HCT116 (cell line): ENCODE results near the gene CDH13. TPM values are rescaled to one million over a fixed set of nuclear protein-coding genes. Genes with fewer than 3 reads are reported as not detected.

Experiments used
- ATAC-seq: fragments of 200-7000 bp; cut with Tn5 transposase; 2 replicates; pipeline ENCODE4 v1.9.1; 2020; ENCODE audit warnings: mild to moderate bottlenecking, moderate library complexity
- BruUV-seq: library from RNA; stranded (reverse); fragments of 400-500 nt; replicated peaks from 2 replicates; lab custom pipeline; 2021; lab: Mats Ljungman, UMichigan
- CTCF ChIA-PET: fragments of 300-600 bp; sonication (Branson Sonifier 250); formaldehyde crosslinking; loops from one replicate; lab custom pipeline; 2021; ENCODE audit warnings: antibody characterized with exemption; lab: Charles Lee
- POLR2A ChIA-PET: fragments of 300-600, 350-600 bp; sonication (Branson Sonifier 250); formaldehyde crosslinking; loops from one replicate; lab custom pipeline; 2021; ENCODE audit warnings: antibody characterized with exemption; lab: Charles Lee
- RAD21 ChIA-PET, 2 experiments: fragments of 300-600 bp; sonication (Branson Sonifier 250); formaldehyde crosslinking; loops; one replicate each; lab custom pipeline; 2023; ENCODE audit warnings: low total read pairs in 2 of 2; ENCODE audit not compliant: uncharacterized antibody in 2 of 2, unreplicated experiment in 2 of 2, low non-redundant PET in 1 of 2; lab: Charles Lee
- DNase-seq: peaks from one replicate; pipeline ENCODE4 v3.0.0-alpha.2; 2010; ENCODE audit warnings: low read depth, low spot score
- H2AFZ ChIP-seq: fragments of 200-600 bp; shearing (Covaris generic), sonication (generic); 2 replicates; pipeline ENCODE4 v1.6.1; 2017; ENCODE audit warnings: low read depth, mixed run types, mixed read lengths, antibody characterized with exemption, low read length; ENCODE audit not compliant: poor library complexity, severe bottlenecking
- H3K27ac ChIP-seq: 2 replicates; pipeline ENCODE4 v1.5.1; 2012; ENCODE audit warnings: low read depth, low read length
- H3K27me3 ChIP-seq: fragments of 200-600 bp; sonication (generic); 2 replicates; pipeline ENCODE4 v1.6.1; 2016; ENCODE audit warnings: mixed run types, low read length, mixed read lengths; ENCODE audit not compliant: insufficient read depth
- H3K36me3 ChIP-seq, 2 experiments: fragments of 200-500 bp in 1 of 2; fragments of 200-600 bp in 1 of 2; sonication (Bioruptor generic) in 1 of 2; sonication (generic) in 1 of 2; 2 replicates each; pipeline versions ENCODE4 v1.5.1 to v1.6.1; 2014 to 2016; ENCODE audit warnings: low read length in 2 of 2, inconsistent platforms in 1 of 2, mixed read lengths in 1 of 2, mixed run types in 1 of 2; ENCODE audit not compliant: insufficient read depth in 2 of 2, control insufficient read depth in 1 of 2
- H3K4me1 ChIP-seq, 2 experiments: fragments of 200-600 bp in 1 of 2; sonication (generic) in 1 of 2; 2 replicates each; pipeline versions ENCODE4 v1.5.1 to v1.6.1; 2012 to 2017; ENCODE audit warnings: low read length in 2 of 2, inconsistent platforms in 1 of 2, mild to moderate bottlenecking in 1 of 2, mixed read lengths in 1 of 2, mixed run types in 1 of 2, moderate library complexity in 1 of 2; ENCODE audit not compliant: insufficient read depth in 2 of 2, control insufficient read depth in 1 of 2
- H3K4me2 ChIP-seq: fragments of 200-600 bp; sonication (generic); 2 replicates; pipeline ENCODE4 v1.6.1; 2017; ENCODE audit warnings: mixed run types, low read length, mixed read lengths
- H3K4me3 ChIP-seq, 2 experiments: fragments of 200-600 bp in 1 of 2; sonication (generic) in 1 of 2; replicated peaks in 1 of 2; 2 replicates each; pipeline ENCODE4 v1.5.1; 2011 to 2016; ENCODE audit warnings: low read length in 2 of 2, control low read depth in 1 of 2, low read depth in 1 of 2, mild to moderate bottlenecking in 1 of 2, mixed read lengths in 1 of 2, mixed run types in 1 of 2
- H3K79me2 ChIP-seq: fragments of 200-600 bp; sonication (generic); 2 replicates; pipeline ENCODE4 v1.6.1; 2017; ENCODE audit warnings: mild to moderate bottlenecking, mixed run types, low read length, moderate library complexity, mixed read lengths; ENCODE audit not compliant: insufficient read depth
- H3K9ac ChIP-seq: fragments of 200-600 bp; sonication (generic); 2 replicates; pipeline ENCODE4 v1.6.1; 2016; ENCODE audit warnings: low read length, mixed read lengths
- H3K9me2 ChIP-seq: fragments of 200-600 bp; sonication (generic), shearing (Covaris generic); 2 replicates; pipeline ENCODE4 v1.6.1; 2017; ENCODE audit warnings: mixed run types, mild to moderate bottlenecking, moderate library complexity; ENCODE audit not compliant: insufficient read depth
- H3K9me3 ChIP-seq, 2 experiments: fragments of 200-500 bp in 1 of 2; fragments of 200-600 bp in 1 of 2; sonication (Bioruptor generic) in 1 of 2; sonication (generic) in 1 of 2; 2 replicates each; pipeline ENCODE4 v1.6.1; 2014 to 2017; ENCODE audit warnings: low read length in 2 of 2, mixed read lengths in 2 of 2, inconsistent platforms in 1 of 2, low read depth in 1 of 2, mild to moderate bottlenecking in 1 of 2, mixed run types in 1 of 2, moderate library complexity in 1 of 2; ENCODE audit not compliant: control insufficient read depth in 1 of 2, insufficient read depth in 1 of 2
- H4K20me1 ChIP-seq: fragments of 200-600 bp; sonication (generic), shearing (Covaris generic); 2 replicates; pipeline ENCODE4 v1.6.1; 2017; ENCODE audit warnings: mixed run types, mild to moderate bottlenecking, moderate library complexity; ENCODE audit not compliant: insufficient read depth
- CBX3 ChIP-seq: IDR thresholded peaks from 2 replicates; pipeline ENCODE4 v1.6.1; 2012; ENCODE audit warnings: low read depth
- CEBPB ChIP-seq: IDR thresholded peaks from 2 replicates; pipeline ENCODE4 v1.6.1; 2012; ENCODE audit warnings: low read depth
- ELF1 ChIP-seq: IDR thresholded peaks from 2 replicates; pipeline ENCODE4 v1.6.1; 2012; ENCODE audit warnings: low read depth, borderline replicate concordance
- FOSL1 ChIP-seq: IDR thresholded peaks from 2 replicates; pipeline ENCODE4 v1.6.1; 2012; ENCODE audit warnings: low read depth
- SP1 ChIP-seq: IDR thresholded peaks from 2 replicates; pipeline ENCODE4 v1.6.1; 2012; ENCODE audit warnings: low read depth
- SRF ChIP-seq: IDR thresholded peaks from 2 replicates; pipeline ENCODE4 v1.6.1; 2012; ENCODE audit warnings: low read depth
- ZFX ChIP-seq: fragments of 450-650 bp; IDR thresholded peaks from 2 replicates; pipeline ENCODE4 v1.6.1; 2017
- intact Hi-C: fragments of 100-400 bp; cut with micrococcal nuclease; formaldehyde crosslinking; loops from 2 replicates; pipeline ENCODE4 v1.10.0; 2022
- total RNA-seq: library from RNA; stranded (reverse); gene quantifications from one replicate; pipeline ENCODE4 v1.2.1, GENCODE V29; 2021; ENCODE audit not compliant: unreplicated experiment
- TF ChIP-seq, protein P1 (sequence below): IDR thresholded peaks from 2 replicates; pipeline ENCODE4 v1.6.1; 2012
- TF ChIP-seq, protein P2 (sequence below): IDR thresholded peaks from 2 replicates; pipeline ENCODE4 v1.6.1; 2012; ENCODE audit warnings: low read depth

CDH13 gene
- total RNA-seq, 1 experiment from 2014 or later = not detected

DNA sequence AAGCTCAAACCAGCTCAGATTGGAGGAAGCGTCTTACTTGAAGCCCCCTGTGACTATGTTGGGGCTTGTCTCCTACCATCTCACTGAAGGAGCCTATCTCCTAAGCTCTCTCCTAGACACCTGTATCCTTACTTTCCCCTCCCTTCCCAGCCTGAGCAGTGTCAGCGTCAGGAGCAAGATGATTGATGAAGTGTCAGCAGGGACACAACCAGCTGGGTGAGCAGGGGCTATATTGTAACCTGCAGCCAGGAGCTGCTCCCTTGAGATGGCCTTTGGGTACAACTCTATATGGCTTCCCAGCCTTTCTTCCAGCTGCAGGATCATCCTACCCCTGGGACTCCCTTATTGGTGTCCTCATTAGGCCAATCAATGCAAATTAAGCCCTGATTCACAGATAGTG lies 1097.8 kb downstream of the CDH13 start:
- CTCF ChIA-PET = no interaction called here
- Histone ChIP-seq H3K4me3 (no peak overlapping the region), H3K4me1 (no peaks in the 10 kb centered on the region), H3K9ac (no peak overlapping the region), H4K20me1 (no peaks in the 10 kb centered on the region), H3K27ac (no peak overlapping the region), H3K36me3 (no peaks in the 10 kb centered on the region), H3K9me3 (no peaks in the 10 kb centered on the region), H3K79me2 (no peaks in the 10 kb centered on the region), H2AFZ (no peak overlapping the region), H3K9me2 (no peaks in the 10 kb centered on the region), H3K4me2 (no peak overlapping the region), H3K27me3 (peaks cover 21% of the 10 kb centered on the region)
- TF ChIP-seq ZFX (no peak), CBX3 (no peak), SRF (no peak), CEBPB (no peak)
- TF ChIP-seq, protein P1, sequence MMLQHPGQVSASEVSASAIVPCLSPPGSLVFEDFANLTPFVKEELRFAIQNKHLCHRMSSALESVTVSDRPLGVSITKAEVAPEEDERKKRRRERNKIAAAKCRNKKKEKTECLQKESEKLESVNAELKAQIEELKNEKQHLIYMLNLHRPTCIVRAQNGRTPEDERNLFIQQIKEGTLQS = no peak
- intact Hi-C loops = no loop called here
- POLR2A ChIA-PET = no interaction called here
- no TSS peak for BruUV-seq
- DNase-seq = no peak
- ATAC-seq = no peak
- RAD21 ChIA-PET = no interaction called here

DNA sequence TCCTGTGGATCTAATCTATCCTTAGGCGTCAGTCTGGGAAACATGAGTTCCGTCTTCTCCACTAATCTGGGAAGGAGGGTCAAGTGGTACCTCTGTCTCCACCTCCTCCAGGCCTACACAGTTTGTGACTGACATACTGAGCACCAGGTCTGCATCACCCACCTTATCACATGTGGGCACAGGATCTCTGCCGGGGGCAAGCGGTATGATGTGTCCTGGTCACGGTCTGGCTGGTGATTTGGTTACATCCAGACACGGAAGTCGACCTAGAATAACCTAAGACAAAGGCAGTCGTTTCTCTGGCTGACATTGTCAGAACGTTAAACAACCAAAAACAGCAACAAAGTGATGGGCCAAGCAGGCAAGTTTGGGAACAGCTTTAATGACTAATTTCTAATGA lies 1098.5 kb downstream of the CDH13 start:
- Histone ChIP-seq H3K4me1 (no peaks in the 10 kb centered on the region), H3K27me3 (peaks cover 18% of the 10 kb centered on the region; the same call in 1 of the 2 replicates), H3K9ac (no peak overlapping the region), H3K4me3 (no peak overlapping the region), H3K79me2 (no peaks in the 10 kb centered on the region), H2AFZ (no peak overlapping the region), H3K9me2 (no peaks in the 10 kb centered on the region), H3K4me2 (no peak overlapping the region), H3K36me3 (no peaks in the 10 kb centered on the region), H3K9me3 (no peaks in the 10 kb centered on the region), H3K27ac (no peak overlapping the region), H4K20me1 (no peaks in the 10 kb centered on the region)
- no peak for ATAC-seq
- intact Hi-C loops = no loop called here
- ChIA-PET CTCF (no interaction called here), RAD21 (no interaction called here), POLR2A (no interaction called here)
- TF ChIP-seq FOSL1 (no peak), CBX3 (no peak), SRF (no peak), ELF1 (no peak), SP1 (no peak)
- TF ChIP-seq, protein P2, sequence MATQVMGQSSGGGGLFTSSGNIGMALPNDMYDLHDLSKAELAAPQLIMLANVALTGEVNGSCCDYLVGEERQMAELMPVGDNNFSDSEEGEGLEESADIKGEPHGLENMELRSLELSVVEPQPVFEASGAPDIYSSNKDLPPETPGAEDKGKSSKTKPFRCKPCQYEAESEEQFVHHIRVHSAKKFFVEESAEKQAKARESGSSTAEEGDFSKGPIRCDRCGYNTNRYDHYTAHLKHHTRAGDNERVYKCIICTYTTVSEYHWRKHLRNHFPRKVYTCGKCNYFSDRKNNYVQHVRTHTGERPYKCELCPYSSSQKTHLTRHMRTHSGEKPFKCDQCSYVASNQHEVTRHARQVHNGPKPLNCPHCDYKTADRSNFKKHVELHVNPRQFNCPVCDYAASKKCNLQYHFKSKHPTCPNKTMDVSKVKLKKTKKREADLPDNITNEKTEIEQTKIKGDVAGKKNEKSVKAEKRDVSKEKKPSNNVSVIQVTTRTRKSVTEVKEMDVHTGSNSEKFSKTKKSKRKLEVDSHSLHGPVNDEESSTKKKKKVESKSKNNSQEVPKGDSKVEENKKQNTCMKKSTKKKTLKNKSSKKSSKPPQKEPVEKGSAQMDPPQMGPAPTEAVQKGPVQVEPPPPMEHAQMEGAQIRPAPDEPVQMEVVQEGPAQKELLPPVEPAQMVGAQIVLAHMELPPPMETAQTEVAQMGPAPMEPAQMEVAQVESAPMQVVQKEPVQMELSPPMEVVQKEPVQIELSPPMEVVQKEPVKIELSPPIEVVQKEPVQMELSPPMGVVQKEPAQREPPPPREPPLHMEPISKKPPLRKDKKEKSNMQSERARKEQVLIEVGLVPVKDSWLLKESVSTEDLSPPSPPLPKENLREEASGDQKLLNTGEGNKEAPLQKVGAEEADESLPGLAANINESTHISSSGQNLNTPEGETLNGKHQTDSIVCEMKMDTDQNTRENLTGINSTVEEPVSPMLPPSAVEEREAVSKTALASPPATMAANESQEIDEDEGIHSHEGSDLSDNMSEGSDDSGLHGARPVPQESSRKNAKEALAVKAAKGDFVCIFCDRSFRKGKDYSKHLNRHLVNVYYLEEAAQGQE = no peak
- TF ChIP-seq, protein P1 = no peak
- no TSS peak for BruUV-seq
- DNase-seq = no peak
